ENCODE measurements around the gene ULK3.

ULK3 gene

GRCh38 chr15:74867466-74868038 is 24.6 kb upstream of the ULK3 start:
- no peak overlapping the region for H3K4me3 ChIP-seq (ENCODE audit: low read depth, low read length)
- DNase-seq (ENCODE audit: low read depth) = no peak
- TF ChIP-seq, protein P1, sequence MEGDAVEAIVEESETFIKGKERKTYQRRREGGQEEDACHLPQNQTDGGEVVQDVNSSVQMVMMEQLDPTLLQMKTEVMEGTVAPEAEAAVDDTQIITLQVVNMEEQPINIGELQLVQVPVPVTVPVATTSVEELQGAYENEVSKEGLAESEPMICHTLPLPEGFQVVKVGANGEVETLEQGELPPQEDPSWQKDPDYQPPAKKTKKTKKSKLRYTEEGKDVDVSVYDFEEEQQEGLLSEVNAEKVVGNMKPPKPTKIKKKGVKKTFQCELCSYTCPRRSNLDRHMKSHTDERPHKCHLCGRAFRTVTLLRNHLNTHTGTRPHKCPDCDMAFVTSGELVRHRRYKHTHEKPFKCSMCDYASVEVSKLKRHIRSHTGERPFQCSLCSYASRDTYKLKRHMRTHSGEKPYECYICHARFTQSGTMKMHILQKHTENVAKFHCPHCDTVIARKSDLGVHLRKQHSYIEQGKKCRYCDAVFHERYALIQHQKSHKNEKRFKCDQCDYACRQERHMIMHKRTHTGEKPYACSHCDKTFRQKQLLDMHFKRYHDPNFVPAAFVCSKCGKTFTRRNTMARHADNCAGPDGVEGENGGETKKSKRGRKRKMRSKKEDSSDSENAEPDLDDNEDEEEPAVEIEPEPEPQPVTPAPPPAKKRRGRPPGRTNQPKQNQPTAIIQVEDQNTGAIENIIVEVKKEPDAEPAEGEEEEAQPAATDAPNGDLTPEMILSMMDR (conservative IDR thresholded peaks at IDR 0.05; ENCODE audit: low read depth, low read length) = no peak

GRCh38 chr15:74866090-74866489 is 23.1 kb upstream of the ULK3 start:
- no peak overlapping the region for H3K4me3 ChIP-seq (ENCODE audit: low read depth, low read length)
- DNase-seq (ENCODE audit: low read depth) = peak; percentile 63
- TF ChIP-seq, protein P1 (conservative IDR thresholded peaks at IDR 0.05; ENCODE audit: low read depth, low read length) = no peak

GRCh38 chr15:74865316-74865715 is 22.4 kb upstream of the ULK3 start:
- TF ChIP-seq, protein P1 (conservative IDR thresholded peaks at IDR 0.05; ENCODE audit: low read depth, low read length) = no peak
- no peak overlapping the region for H3K4me3 ChIP-seq (ENCODE audit: low read depth, low read length)
- DNase-seq (ENCODE audit: low read depth) = no peak

GRCh38 chr15:74864296-74864695 is 21.3 kb upstream of the ULK3 start:
- no peak overlapping the region for H3K4me3 ChIP-seq (ENCODE audit: low read depth, low read length)
- TF ChIP-seq, protein P1 (conservative IDR thresholded peaks at IDR 0.05; ENCODE audit: low read depth, low read length) = no peak
- no peak for DNase-seq (ENCODE audit: low read depth)

GRCh38 chr15:74863239-74864056 is 20.5 kb upstream of the ULK3 start:
- no peak overlapping the region for H3K4me3 ChIP-seq (ENCODE audit: low read depth, low read length)
- TF ChIP-seq, protein P1 (conservative IDR thresholded peaks at IDR 0.05; ENCODE audit: low read depth, low read length) = no peak
- peak; percentile 29 for DNase-seq (ENCODE audit: low read depth)

DNA sequence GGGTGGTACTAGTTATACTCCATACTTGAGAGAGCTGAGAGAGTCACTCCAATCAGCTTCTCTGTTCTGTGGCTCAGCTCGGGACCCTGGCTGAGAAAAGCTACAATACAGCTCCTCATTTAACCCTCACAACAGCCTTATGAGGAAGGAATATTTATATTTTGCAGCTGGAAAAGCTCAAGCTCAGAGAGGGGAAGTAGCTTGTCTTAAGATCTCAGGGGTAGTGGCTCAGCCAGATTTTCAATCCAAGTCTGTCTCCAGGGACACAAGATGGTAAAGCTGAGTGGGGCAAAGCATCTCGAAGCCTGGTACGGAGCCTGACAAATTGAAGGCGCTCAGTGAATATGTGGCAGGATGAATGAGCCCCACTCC is 15.4 kb upstream of the ULK3 start:
- TF ChIP-seq, protein P1 (conservative IDR thresholded peaks at IDR 0.05; ENCODE audit: low read depth, low read length) = no peak
- H3K4me3 ChIP-seq (ENCODE audit: low read depth, low read length) = no peak overlapping the region
- DNase-seq (ENCODE audit: low read depth) = no peak

Data from choroid plexus epithelial cell (primary cell).